ENCODE results near the gene IRF5. TPM values are rescaled to one million over a fixed set of nuclear protein-coding genes. Genes with fewer than 3 reads are reported as not detected.

The IRF5 gene
- polyA plus RNA-seq, 3 donors, result 130 to 170 (median 155) TPM

GRCh38 chr7:128997181-128997580 is 59.5 kb downstream of the IRF5 start:
- Histone ChIP-seq H3K27me3 (ENCODE audit: control insufficient read depth in 2 of 2, insufficient read depth in 2 of 2, low read length in 2 of 2) (no peaks in the 10 kb centered on the region), H3K79me2 (ENCODE audit: insufficient read depth, low read length) (peaks cover 12% of the 10 kb centered on the region), H3K9me3 (replicated peaks in 1 of 2; ENCODE audit: control insufficient read depth in 1 of 2, insufficient read depth in 1 of 2, low read length in 2 of 2) (no peaks in the 10 kb centered on the region), H3K27ac (ENCODE audit: low read depth in 1 of 2, low read length in 2 of 2) (no peak overlapping the region), H3K4me1 (ENCODE audit: control insufficient read depth in 1 of 2, insufficient read depth in 2 of 2, low read length in 2 of 2) (no peaks in the 10 kb centered on the region), H4K20me1 (ENCODE audit: insufficient read depth, low read length) (no peaks in the 10 kb centered on the region), H3K4me3 (replicated peaks in 1 of 3; ENCODE audit: low read depth in 2 of 3, low read length in 3 of 3) (no peak overlapping the region), H3K36me3 (replicated peaks in 1 of 2; ENCODE audit: control insufficient read depth in 1 of 2, insufficient read depth in 2 of 2, low read length in 2 of 2) (peaks cover 79 to 98% of the 10 kb centered on the region in 2 donors), H3K9ac (ENCODE audit: insufficient read depth, low read length, poor library complexity, severe bottlenecking) (no peak overlapping the region), H2AFZ (ENCODE audit: insufficient read depth, low read depth, low read length, poor library complexity, severe bottlenecking) (no peak overlapping the region), H3K4me2 (replicated peaks; ENCODE audit: extremely low read depth, low read length, poor library complexity, severe bottlenecking) (no peak overlapping the region)
- Mint-ChIP-seq H3K9me3 (no peaks in the 10 kb centered on the region), H3K4me3 (no peak overlapping the region), H3K27ac (peak overlapping the region in 1 of 7 donors; percentile 40), H3K36me3 (peaks cover 67 to 89% of the 10 kb centered on the region in 2 donors), H3K4me1 (no peaks in the 10 kb centered on the region), H3K27me3 (ENCODE audit: low read depth in 3 of 3) (no peaks in the 10 kb centered on the region)
- WGBS (ENCODE audit: insufficient coverage), result 100% methylated on average over 3 of the region's 5 CpGs
- DNase-seq, result no peak
- intact Hi-C loops (cut with micrococcal nuclease), result no loop called here
- TF ChIP-seq CTCF (IDR thresholded peaks at IDR 0.05), result no peak

Small RNA genes lying within 50 kb of the gene (small RNA-seq; reads per million reads assigned to genes)
- gene RN7SL306P (ENCODE audit: insufficient read length, low read depth), result not detected

Other genes starting within 250 kb of the IRF5 start
- gene CALU, start 198.6 kb upstream of the IRF5 start, polyA plus RNA-seq, result 10 to 100 TPM; 13.8 to 44.0 (median 33.2) TPM
- not detected for gene OPN1SW, start 162.1 kb upstream of the IRF5 start, polyA plus RNA-seq
- 1 to 10 TPM in 1 of 3 donors, under 1 TPM in 1, not detected in 1; 0.26 to 2.6 TPM for gene CCDC136, start 146.0 kb upstream of the IRF5 start, polyA plus RNA-seq
- under 1 TPM in 1 of 3 donors, not detected in 2; 0.01 TPM for gene FLNC, start 107.5 kb upstream of the IRF5 start, polyA plus RNA-seq
- 100 to 1,000 TPM; 327 to 593 (median 511) TPM for gene ATP6V1F, start 75.1 kb upstream of the IRF5 start, polyA plus RNA-seq
- gene KCP, start 27.2 kb upstream of the IRF5 start, polyA plus RNA-seq, result under 1 TPM in 2 of 3 donors, not detected in 1; 0.11 to 0.16 TPM
- 10 to 100 TPM; 17.0 to 23.8 (median 19.7) TPM for gene TNPO3, start 117.2 kb downstream of the IRF5 start, polyA plus RNA-seq
- gene TSPAN33, start 206.8 kb downstream of the IRF5 start, polyA plus RNA-seq, result 1 to 10 TPM; 2.9 to 7.5 (median 4.4) TPM